ENCODE measurements around the gene PPP4R4. TPM values are rescaled to one million over a fixed set of nuclear protein-coding genes. Genes with fewer than 3 reads are reported as not detected.

The PPP4R4 gene
- total and polyA plus RNA-seq, 5 experiments from 2014 or later, result 0.07 to 1.5 (median 0.34) TPM; not detected in 1

GRCh38 chr14:94135476-94135875 lies 38.6 kb upstream of the PPP4R4 start:
- Mint-ChIP-seq H3K27ac (no peak overlapping the region), H3K9me3 (peaks cover 0 to 11% (median 5%) of the 10 kb centered on the region in 9 donors), H3K4me3 (no peak overlapping the region), H3K4me1 (peaks cover 0 to 3% (median under 1%) of the 10 kb centered on the region in 4 donors), H3K27me3 (peaks cover 0 to 19% (median 4%) of the 10 kb centered on the region in 5 donors), H3K36me3 (peaks cover 0 to 8% (median 0%) of the 10 kb centered on the region in 3 donors)
- ATAC-seq (no peak), DNase-seq (no peak)
- POLR2A ChIA-PET, result no interaction called here

DNA sequence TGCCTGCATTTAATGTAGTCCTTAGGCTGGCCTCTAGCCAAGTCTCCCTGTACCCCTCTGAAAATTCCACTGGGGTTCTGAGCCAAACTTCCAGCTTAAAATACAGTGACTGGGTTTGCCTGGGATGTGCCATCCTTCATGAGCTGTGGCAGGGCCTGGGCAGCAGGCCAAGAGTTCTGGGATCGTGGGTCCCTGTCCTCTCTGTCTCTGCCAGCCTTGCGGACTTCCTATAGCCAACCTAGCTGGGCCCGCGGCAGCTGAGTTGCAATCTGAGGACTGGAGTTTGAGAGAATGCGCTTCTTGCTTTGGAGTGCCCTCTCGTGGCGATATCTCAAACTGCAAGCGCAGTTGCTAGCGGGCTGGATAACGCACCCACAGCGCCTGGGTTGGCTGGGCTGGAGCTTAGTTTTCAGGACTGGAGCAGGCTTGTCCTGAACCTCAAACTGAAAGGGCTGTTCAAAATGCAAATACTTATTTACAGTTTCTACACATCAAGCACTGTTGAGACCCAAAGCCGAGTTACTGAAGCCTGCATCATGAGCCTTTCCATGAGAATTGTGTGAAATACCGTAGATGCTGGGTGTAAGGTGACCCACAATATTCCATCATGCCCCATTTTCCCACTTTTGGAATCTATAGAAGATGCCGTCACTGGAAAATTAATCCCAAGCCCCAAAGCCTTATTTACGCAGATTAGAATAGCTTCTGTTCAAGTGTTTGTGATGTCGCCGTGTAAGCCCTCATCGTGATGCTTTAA lies 37.4 kb upstream of the PPP4R4 start:
- H3K27ac Mint-ChIP-seq, result no peak overlapping the region
- peaks cover 0 to 2% (median 0%) of the 10 kb centered on the region in 4 donors for H3K4me1 Mint-ChIP-seq
- peak; percentile 91 to 97 for ATAC-seq
- peaks cover 0 to 11% (median 5%) of the 10 kb centered on the region in 9 donors for H3K9me3 Mint-ChIP-seq
- H3K27me3 Mint-ChIP-seq, result peaks cover 0 to 19% (median 4%) of the 10 kb centered on the region in 5 donors
- POLR2A ChIA-PET, result interaction anchor here (1.0 to 1.6 kb wide), 4 partner anchors 38 to 103 kb away, joined by 3 to 6 read pairs (median 5); partner anchors contain the start of gene PPP4R4
- H3K36me3 Mint-ChIP-seq, result peaks cover 0 to 8% (median 0%) of the 10 kb centered on the region in 3 donors
- no peak overlapping the region for H3K4me3 Mint-ChIP-seq
- DNase-seq, result peak; percentile 65 to 88 (median 78)

DNA sequence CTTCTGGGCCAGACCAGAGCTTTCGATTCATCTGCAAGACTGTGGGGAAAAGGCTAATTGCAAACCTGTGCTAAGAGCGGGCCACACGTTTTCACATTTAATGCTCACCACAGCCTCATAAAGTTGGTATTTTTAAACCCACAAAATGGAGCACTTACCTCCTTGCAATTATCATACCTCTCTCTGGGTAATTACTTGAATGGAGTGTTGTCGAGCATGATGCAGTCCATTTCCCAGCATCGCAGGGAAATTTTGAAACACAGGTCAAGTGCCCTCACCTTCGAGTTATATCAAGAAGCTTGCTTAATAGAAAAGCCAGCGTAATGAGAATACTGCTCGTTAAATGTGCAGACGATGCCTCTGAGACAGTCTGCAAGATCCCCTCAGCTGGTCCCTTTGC lies 35.9 kb upstream of the PPP4R4 start:
- ATAC-seq (no peak), DNase-seq (no peak)
- Mint-ChIP-seq H3K27ac (no peak overlapping the region), H3K4me1 (peaks cover 0 to 2% (median 0%) of the 10 kb centered on the region in 4 donors), H3K9me3 (peaks cover 0 to 11% (median 5%) of the 10 kb centered on the region in 9 donors), H3K27me3 (peaks cover 0 to 13% (median 4%) of the 10 kb centered on the region in 5 donors), H3K36me3 (peaks cover 0 to 8% (median 0%) of the 10 kb centered on the region in 3 donors), H3K4me3 (no peak overlapping the region)
- POLR2A ChIA-PET, result interaction anchor here (1.0 to 1.8 kb wide), 2 partner anchors 9 to 42 kb away, joined by 6 to 9 read pairs; no protein-coding TSS in a partner anchor

GRCh38 chr14:94139006-94139405 lies 35.1 kb upstream of the PPP4R4 start:
- DNase-seq (no peak), ATAC-seq (no peak)
- no peak overlapping the region for H3K27ac Mint-ChIP-seq
- H3K4me1 Mint-ChIP-seq, result peaks cover 0 to 2% (median 0%) of the 10 kb centered on the region in 4 donors
- peaks cover 0 to 11% (median 5%) of the 10 kb centered on the region in 9 donors for H3K9me3 Mint-ChIP-seq
- no peak overlapping the region for H3K4me3 Mint-ChIP-seq
- POLR2A ChIA-PET, result interaction anchor here (1.0 to 1.8 kb wide), 2 partner anchors 10 to 41 kb away, joined by 6 to 9 read pairs; no protein-coding TSS in a partner anchor
- H3K36me3 Mint-ChIP-seq, result peaks cover 0 to 8% (median 0%) of the 10 kb centered on the region in 3 donors
- H3K27me3 Mint-ChIP-seq, result peaks cover 0 to 10% (median 4%) of the 10 kb centered on the region in 5 donors

GRCh38 chr14:94139421-94139820 lies 34.7 kb upstream of the PPP4R4 start:
- POLR2A ChIA-PET, result interaction anchor here (1.0 to 1.8 kb wide), 2 partner anchors 11 to 41 kb away, joined by 6 to 9 read pairs; no protein-coding TSS in a partner anchor
- Mint-ChIP-seq H3K27me3 (peaks cover 0 to 10% (median 4%) of the 10 kb centered on the region in 5 donors), H3K27ac (no peak overlapping the region), H3K4me1 (peaks cover under 1 to 4% (median 1%) of the 10 kb centered on the region in 4 donors), H3K9me3 (peaks cover 0 to 11% (median 5%) of the 10 kb centered on the region in 9 donors), H3K4me3 (no peak overlapping the region), H3K36me3 (peaks cover 0 to 8% (median 0%) of the 10 kb centered on the region in 3 donors)
- DNase-seq (no peak), ATAC-seq (no peak)

- DNase-seq (no peak), ATAC-seq (no peak)
- Mint-ChIP-seq H3K4me1 (peaks cover 5 to 19% (median 17%) of the 10 kb centered on the region in 4 donors), H3K9me3 (no peaks in the 10 kb centered on the region), H3K36me3 (no peaks in the 10 kb centered on the region), H3K27ac (no peak overlapping the region), H3K27me3 (peaks cover 0 to 8% (median 2%) of the 10 kb centered on the region in 5 donors), H3K4me3 (no peak overlapping the region)
- POLR2A ChIA-PET, result interaction anchor here (0.6 to 0.9 kb wide), 2 partner anchors 11 to 28 kb away, joined by 3 to 4 read pairs; no protein-coding TSS in a partner anchor
Observed at GRCh38 chr14:94142247-94142646, 31.9 kb upstream of the PPP4R4 start.

DNA sequence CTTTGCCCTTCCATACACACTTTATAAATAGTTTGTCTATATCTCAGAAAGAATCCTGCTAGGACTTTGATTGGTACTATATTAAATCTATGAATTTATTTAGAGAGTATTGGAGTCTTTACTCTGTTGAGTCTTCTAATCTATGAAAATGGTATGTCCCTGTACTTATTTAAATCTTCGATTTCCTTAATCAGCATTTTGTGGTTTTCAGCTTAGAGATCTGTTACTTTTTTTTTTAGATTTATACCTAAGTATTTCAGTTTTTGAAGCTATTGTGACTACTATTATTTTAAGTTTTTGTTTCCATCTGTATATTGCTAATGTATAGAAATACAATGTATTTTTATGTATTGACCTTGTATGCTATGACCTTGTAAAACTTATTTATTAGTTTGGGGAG lies 31.3 kb upstream of the PPP4R4 start:
- Mint-ChIP-seq H3K9me3 (no peaks in the 10 kb centered on the region), H3K36me3 (no peaks in the 10 kb centered on the region), H3K4me1 (peaks cover 5 to 22% (median 20%) of the 10 kb centered on the region in 4 donors), H3K4me3 (no peak overlapping the region), H3K27me3 (peaks cover 0 to 8% (median 2%) of the 10 kb centered on the region in 5 donors), H3K27ac (no peak overlapping the region)
- POLR2A ChIA-PET, result no interaction called here
- ATAC-seq (no peak), DNase-seq (no peak)

DNA sequence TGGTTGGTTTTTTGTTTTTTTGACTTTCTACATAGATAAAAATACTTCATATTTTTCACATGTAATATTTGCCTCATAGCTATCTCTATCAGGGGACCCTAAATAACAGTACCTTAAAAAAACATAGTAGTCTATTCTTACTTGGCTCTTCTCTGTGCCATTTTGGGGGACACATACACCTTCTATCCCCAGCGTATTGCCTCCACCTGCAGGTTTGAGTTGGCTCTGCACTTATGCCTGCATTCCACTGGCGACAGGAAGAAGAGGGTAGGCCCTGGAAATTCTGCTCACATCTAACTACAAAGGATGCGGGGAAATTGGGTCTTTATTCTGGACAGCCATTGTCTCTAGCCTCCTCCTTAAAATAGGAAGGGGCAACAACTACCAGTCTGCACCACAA lies 30.9 kb upstream of the PPP4R4 start:
- ATAC-seq (peak in 1 of 2 donors; percentile 49), DNase-seq (peak in 1 of 10 donors; percentile 11)
- H3K4me1 Mint-ChIP-seq, result peaks cover 5 to 22% (median 20%) of the 10 kb centered on the region in 4 donors
- no peak overlapping the region for H3K4me3 Mint-ChIP-seq
- peaks cover 0 to 8% (median 2%) of the 10 kb centered on the region in 5 donors for H3K27me3 Mint-ChIP-seq
- no peaks in the 10 kb centered on the region for H3K9me3 Mint-ChIP-seq
- H3K36me3 Mint-ChIP-seq, result no peaks in the 10 kb centered on the region
- POLR2A ChIA-PET, result no interaction called here
- H3K27ac Mint-ChIP-seq, result no peak overlapping the region

GRCh38 chr14:94143711-94144110 lies 30.4 kb upstream of the PPP4R4 start:
- H3K36me3 Mint-ChIP-seq, result no peaks in the 10 kb centered on the region
- no peak for ATAC-seq
- POLR2A ChIA-PET, result no interaction called here
- H3K4me1 Mint-ChIP-seq, result peaks cover 5 to 22% (median 20%) of the 10 kb centered on the region in 4 donors
- peaks cover 0 to 6% (median 2%) of the 10 kb centered on the region in 5 donors for H3K27me3 Mint-ChIP-seq
- H3K9me3 Mint-ChIP-seq, result no peaks in the 10 kb centered on the region
- H3K4me3 Mint-ChIP-seq, result no peak overlapping the region
- H3K27ac Mint-ChIP-seq, result no peak overlapping the region
- DNase-seq, result no peak

- Mint-ChIP-seq H3K9me3 (no peaks in the 10 kb centered on the region), H3K4me1 (peaks cover 5 to 22% (median 20%) of the 10 kb centered on the region in 4 donors), H3K27me3 (peaks cover 0 to under 1% (median 0%) of the 10 kb centered on the region in 5 donors), H3K36me3 (no peaks in the 10 kb centered on the region), H3K4me3 (no peak overlapping the region), H3K27ac (no peak overlapping the region)
- POLR2A ChIA-PET, result interaction anchor here (0.6 kb wide), 1 partner anchor 64 kb away, joined by 3 read pairs; the partner anchor contains the start of genes DDX24 and IFI27L1
- ATAC-seq (no peak), DNase-seq (no peak)
Observed at GRCh38 chr14:94144765-94145164, 29.4 kb upstream of the PPP4R4 start.

DNA sequence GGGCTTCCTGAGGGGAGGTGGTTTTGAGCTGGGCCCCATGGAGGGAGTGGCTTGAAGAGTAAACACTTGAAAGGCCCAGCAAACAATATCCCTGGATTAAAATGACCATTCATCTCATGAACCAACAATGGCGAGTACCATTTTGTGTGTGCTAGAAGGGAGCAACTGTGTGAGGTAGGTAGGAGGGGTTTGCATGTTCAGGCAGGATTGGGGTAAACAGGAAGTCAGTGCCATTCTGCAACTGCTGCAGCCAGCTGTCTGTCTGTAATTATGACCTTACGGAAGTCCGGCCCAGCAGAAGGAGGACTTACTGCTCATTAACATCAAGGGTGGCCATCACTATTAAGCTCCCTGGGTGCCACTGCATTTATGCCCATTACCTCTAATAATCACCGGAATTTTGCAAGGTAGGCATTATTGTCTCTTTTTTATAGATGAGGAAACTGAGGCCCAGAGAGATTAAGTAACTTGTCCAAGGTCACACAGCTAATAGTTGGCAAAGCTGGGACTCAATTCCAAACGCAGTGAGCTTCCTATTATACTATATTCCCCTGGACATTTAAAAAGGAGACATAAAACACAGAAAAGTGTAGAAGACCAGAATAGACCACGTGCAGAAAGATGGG lies 28.1 kb upstream of the PPP4R4 start:
- ATAC-seq (peak in 1 of 2 donors; percentile 49), DNase-seq (no peak)
- Mint-ChIP-seq H3K4me1 (peaks cover 5 to 22% (median 20%) of the 10 kb centered on the region in 4 donors), H3K27me3 (peaks cover 0 to 5% (median 0%) of the 10 kb centered on the region in 5 donors), H3K9me3 (peaks cover 0 to 3% (median 0%) of the 10 kb centered on the region in 9 donors), H3K36me3 (no peaks in the 10 kb centered on the region), H3K27ac (peak overlapping the region in 3 of 10 donors; percentile 7 to 74 (median 53)), H3K4me3 (no peak overlapping the region)
- POLR2A ChIA-PET, result interaction anchor here (0.6 to 1.6 kb wide), 3 partner anchors 13 to 189 kb away, joined by 3 to 8 read pairs (median 4); partner anchors contain the start of genes DDX24 and IFI27L1

GRCh38 chr14:94152676-94153075 lies 21.4 kb upstream of the PPP4R4 start:
- Mint-ChIP-seq H3K36me3 (no peaks in the 10 kb centered on the region), H3K9me3 (peaks cover 0 to 3% (median 0%) of the 10 kb centered on the region in 9 donors), H3K27me3 (peaks cover 9 to 22% (median 15%) of the 10 kb centered on the region in 5 donors), H3K4me3 (no peak overlapping the region), H3K4me1 (peaks cover 2 to 7% (median 5%) of the 10 kb centered on the region in 4 donors), H3K27ac (no peak overlapping the region)
- POLR2A ChIA-PET, result interaction anchor here (1.0 kb wide), 1 partner anchor 11 kb away, joined by 3 read pairs; no protein-coding TSS in a partner anchor
- ATAC-seq (no peak), DNase-seq (no peak)
